Keratinocyte (primary cell): ENCODE measurements around the gene TAGLN2. TPM values are rescaled to one million over a fixed set of nuclear protein-coding genes. Genes with fewer than 3 reads are reported as not detected.

Experiments
- DNase-seq: peaks from one replicate; pipeline ENCODE4 v3.0.0-alpha.2; 2011; ENCODE audit warnings: low read depth, missing footprints, low spot score
- FAIRE-seq: peaks from 2 replicates; lab custom pipeline; 2011; peaks lifted over from hg19 to GRCh38; lab: Jason Lieb, UNC
- H2AFZ ChIP-seq: 2 replicates; pipeline ENCODE4 v1.6.0; 2012; ENCODE audit warnings: low read length, control low read depth, inconsistent platforms; ENCODE audit not compliant: control insufficient read depth
- H3K27ac ChIP-seq: 2 replicates; pipeline ENCODE4 v1.5.1; 2011; ENCODE audit warnings: low read length; ENCODE audit not compliant: control insufficient read depth, insufficient read depth
- H3K27me3 ChIP-seq: 3 replicates; pipeline ENCODE4 v1.6.0; 2011; ENCODE audit warnings: low read length; ENCODE audit not compliant: control insufficient read depth, insufficient read depth; ENCODE audit errors: extremely low read depth
- H3K36me3 ChIP-seq, 2 experiments: 2 replicates in 1 of 2; 3 replicates in 1 of 2; pipeline ENCODE4 v1.5.1; 2011; ENCODE audit warnings: low read length in 2 of 2, mild to moderate bottlenecking in 1 of 2; ENCODE audit not compliant: control insufficient read depth in 2 of 2, insufficient read depth in 2 of 2; ENCODE audit errors: extremely low read depth in 1 of 2
- H3K4me1 ChIP-seq: 3 replicates; pipeline ENCODE4 v1.5.1; 2011; ENCODE audit warnings: low read length; ENCODE audit not compliant: control insufficient read depth, insufficient read depth; ENCODE audit errors: extremely low read depth
- H3K4me2 ChIP-seq: 3 replicates; pipeline ENCODE4 v1.6.0; 2011; ENCODE audit warnings: low read depth, low read length; ENCODE audit not compliant: control insufficient read depth, insufficient read depth; ENCODE audit errors: extremely low read depth
- H3K4me3 ChIP-seq, 3 experiments: fragments of 200-600 bp in 1 of 3; sonication (generic) in 1 of 3; 2 replicates in 2 of 3; 3 replicates in 1 of 3; pipeline ENCODE4 v1.5.1; 2011 to 2016; ENCODE audit warnings: low read length in 3 of 3, mild to moderate bottlenecking in 3 of 3, control low read depth in 2 of 3, inconsistent platforms in 1 of 3, low read depth in 1 of 3, mixed read lengths in 1 of 3, mixed run types in 1 of 3, moderate library complexity in 1 of 3; ENCODE audit not compliant: control insufficient read depth in 2 of 3, insufficient read depth in 2 of 3; ENCODE audit errors: extremely low read depth in 1 of 3
- H3K79me2 ChIP-seq: 2 replicates; pipeline ENCODE4 v1.6.0; 2012; ENCODE audit warnings: low read length; ENCODE audit not compliant: control insufficient read depth, insufficient read depth
- H3K9ac ChIP-seq: 3 replicates; pipeline ENCODE4 v1.6.0; 2011; ENCODE audit warnings: low read length; ENCODE audit not compliant: control insufficient read depth, insufficient read depth; ENCODE audit errors: extremely low read depth
- H3K9me1 ChIP-seq: 3 replicates; pipeline ENCODE4 v1.6.0; 2011; ENCODE audit warnings: low read length; ENCODE audit not compliant: control insufficient read depth, insufficient read depth; ENCODE audit errors: extremely low read depth
- H3K9me3 ChIP-seq: 2 replicates; pipeline ENCODE4 v1.5.1; 2012; ENCODE audit warnings: low read depth, low read length; ENCODE audit not compliant: control insufficient read depth
- H4K20me1 ChIP-seq: 3 replicates; pipeline ENCODE4 v1.6.0; 2011; ENCODE audit warnings: low read length; ENCODE audit not compliant: control insufficient read depth, insufficient read depth; ENCODE audit errors: extremely low read depth
- EZH2 ChIP-seq: IDR thresholded peaks from one replicate; pipeline ENCODE4 v1.6.1; 2012; ENCODE audit warnings: inconsistent platforms, mild to moderate bottlenecking, low read length, moderate library complexity
- dilution Hi-C: fragments of 300-500 bp; cut with MboI; formaldehyde crosslinking; loops from one replicate; pipeline ENCODE4 v1.7.0; 2020; ENCODE audit warnings: low sequenced_read_pairs; ENCODE audit not compliant: extremely low pct_ligation_motif_present
- polyA plus RNA-seq, 5 experiments: library from polyadenylated mRNA; depleted of rRNA in 3 of 5; stranded (reverse) in 3 of 5; stranded (forward) in 1 of 5; unstranded in 1 of 5; fragments of >200 nt; gene quantifications; 1 replicate in 1 of 5; 2 replicates in 3 of 5; 3 replicates in 1 of 5; pipeline versions ENCODE4 v1.2.1 to v1.2.3, GENCODE V29; 2011 to 2012; ENCODE audit warnings: missing spikeins in 2 of 5, low read depth in 1 of 5, low replicate concordance in 1 of 5
- TF ChIP-seq, protein P1 (sequence below), 3 experiments: IDR thresholded peaks in 1 of 3; conservative IDR thresholded peaks in 1 of 3; optimal IDR thresholded peaks in 1 of 3; 2 replicates in 2 of 3; 3 replicates in 1 of 3; pipeline versions ENCODE3 to v1.5.1; 2011; ENCODE audit warnings: low read length in 3 of 3, mild to moderate bottlenecking in 3 of 3, moderate library complexity in 2 of 3, control low read depth in 1 of 3, inconsistent platforms in 1 of 3; ENCODE audit not compliant: insufficient read depth in 2 of 3; ENCODE audit errors: extremely low read depth in 1 of 3

The TAGLN2 gene
- polyA plus RNA-seq, 1 donor (not counting 4 experiments of a cell fraction or from before 2014, with no cell fraction given), result 709 TPM

GRCh38 chr1:159872891-159873290, 52.4 kb downstream of the TAGLN2 start:
- no peak overlapping the region for H3K27ac ChIP-seq
- no peaks in the 10 kb centered on the region for H3K27me3 ChIP-seq
- peak overlapping the region; percentile 39 for H3K4me2 ChIP-seq
- H3K36me3 ChIP-seq, result no peaks in the 10 kb centered on the region
- DNase-seq, result no peak
- dilution Hi-C loops, result no loop called here
- no peaks in the 10 kb centered on the region for H3K79me2 ChIP-seq
- H3K4me1 ChIP-seq, result peaks cover 48% of the 10 kb centered on the region
- TF ChIP-seq, protein P1, sequence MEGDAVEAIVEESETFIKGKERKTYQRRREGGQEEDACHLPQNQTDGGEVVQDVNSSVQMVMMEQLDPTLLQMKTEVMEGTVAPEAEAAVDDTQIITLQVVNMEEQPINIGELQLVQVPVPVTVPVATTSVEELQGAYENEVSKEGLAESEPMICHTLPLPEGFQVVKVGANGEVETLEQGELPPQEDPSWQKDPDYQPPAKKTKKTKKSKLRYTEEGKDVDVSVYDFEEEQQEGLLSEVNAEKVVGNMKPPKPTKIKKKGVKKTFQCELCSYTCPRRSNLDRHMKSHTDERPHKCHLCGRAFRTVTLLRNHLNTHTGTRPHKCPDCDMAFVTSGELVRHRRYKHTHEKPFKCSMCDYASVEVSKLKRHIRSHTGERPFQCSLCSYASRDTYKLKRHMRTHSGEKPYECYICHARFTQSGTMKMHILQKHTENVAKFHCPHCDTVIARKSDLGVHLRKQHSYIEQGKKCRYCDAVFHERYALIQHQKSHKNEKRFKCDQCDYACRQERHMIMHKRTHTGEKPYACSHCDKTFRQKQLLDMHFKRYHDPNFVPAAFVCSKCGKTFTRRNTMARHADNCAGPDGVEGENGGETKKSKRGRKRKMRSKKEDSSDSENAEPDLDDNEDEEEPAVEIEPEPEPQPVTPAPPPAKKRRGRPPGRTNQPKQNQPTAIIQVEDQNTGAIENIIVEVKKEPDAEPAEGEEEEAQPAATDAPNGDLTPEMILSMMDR (optimal IDR thresholded peaks at IDR 0.05 in 1 of 3, IDR thresholded peaks at IDR 0.05 in 1 of 3, conservative IDR thresholded peaks at IDR 0.05 in 1 of 3; ENCODE audit: extremely low read depth in 1 of 3, insufficient read depth in 2 of 3, low read length in 3 of 3), result no peak
- TF ChIP-seq EZH2, result no peak
- H3K9me1 ChIP-seq, result peaks cover 4% of the 10 kb centered on the region
- peak overlapping the region in 1 of 3 experiments; percentile 26 for H3K4me3 ChIP-seq
- peak overlapping the region; percentile 69 for H2AFZ ChIP-seq
- H3K9ac ChIP-seq, result no peak overlapping the region
- H4K20me1 ChIP-seq, result no peaks in the 10 kb centered on the region
- no peak for FAIRE-seq
- H3K9me3 ChIP-seq, result no peaks in the 10 kb centered on the region

- H4K20me1 ChIP-seq, result no peaks in the 10 kb centered on the region
- H3K27me3 ChIP-seq, result no peaks in the 10 kb centered on the region
- peaks cover 4% of the 10 kb centered on the region for H3K9me1 ChIP-seq
- H3K27ac ChIP-seq, result no peak overlapping the region
- H3K4me3 ChIP-seq, result no peak overlapping the region
- peaks cover 70% of the 10 kb centered on the region for H3K4me1 ChIP-seq
- H3K9me3 ChIP-seq, result no peaks in the 10 kb centered on the region
- no peak for DNase-seq
- H3K4me2 ChIP-seq, result no peak overlapping the region
- H3K9ac ChIP-seq, result no peak overlapping the region
- dilution Hi-C loops, result no loop called here
- TF ChIP-seq EZH2, result no peak
- TF ChIP-seq, protein P1 (optimal IDR thresholded peaks at IDR 0.05 in 1 of 3, IDR thresholded peaks at IDR 0.05 in 1 of 3, conservative IDR thresholded peaks at IDR 0.05 in 1 of 3; ENCODE audit: extremely low read depth in 1 of 3, insufficient read depth in 2 of 3, low read length in 3 of 3), result no peak
- no peak overlapping the region for H2AFZ ChIP-seq
- no peaks in the 10 kb centered on the region for H3K36me3 ChIP-seq
- no peak for FAIRE-seq
- H3K79me2 ChIP-seq, result no peaks in the 10 kb centered on the region
These were observed 54.6 kb downstream of the TAGLN2 start for GRCh38 chr1:159870704-159871103.
